K562 (cell line): Measurements from ENCODE around the gene NAB1.

Source experiments
- CTCF ChIP-seq, 3 experiments: IDR thresholded peaks in 2 of 3; conservative IDR thresholded peaks in 1 of 3; 2 replicates each; pipeline ENCODE4 v1.5.1; 2011 to 2012; ENCODE audit warnings: low read length in 3 of 3, mild to moderate bottlenecking in 3 of 3, control low read depth in 2 of 3, improper control_type of control experiment in 1 of 3, inconsistent platforms in 1 of 3, low read depth in 1 of 3, mixed read lengths in 1 of 3, moderate library complexity in 1 of 3; ENCODE audit not compliant: insufficient read depth in 2 of 3
- KLF6 ChIP-seq: fragments of 250-450 bp; sonication (Bioruptor Pico); IDR thresholded peaks from 2 replicates; pipeline ENCODE4 v1.4.0; 2020; ENCODE audit warnings: mild to moderate bottlenecking, moderate library complexity, borderline replicate concordance
- PTRF ChIP-seq: fragments of 450-650 bp; IDR thresholded peaks from 2 replicates; pipeline ENCODE4 v1.6.1; 2016; ENCODE audit warnings: mild to moderate bottlenecking, missing genetic modification characterization, missing compliant biosample characterization
- ZNF707 ChIP-seq: fragments of 250-450 bp; sonication (Bioruptor Pico); conservative IDR thresholded peaks from 2 replicates; pipeline ENCODE4 v1.8.0; 2022; ENCODE audit warnings: inconsistent platforms, mild to moderate bottlenecking, moderate library complexity
- TF ChIP-seq, protein P1 (sequence below), 2 experiments: fragments of 200-800 bp in 1 of 2; sonication (Bioruptor generic) in 1 of 2; sonication (generic) in 1 of 2; formaldehyde crosslinking in 1 of 2; IDR thresholded peaks in 1 of 2; conservative IDR thresholded peaks in 1 of 2; 2 replicates each; pipeline versions ENCODE4 v1.5.0 to v1.6.1; 2016 to 2020; ENCODE audit warnings: missing compliant biosample characterization in 1 of 2, missing genetic modification characterization in 1 of 2, missing genetic modification reagents in 1 of 2

DNA sequence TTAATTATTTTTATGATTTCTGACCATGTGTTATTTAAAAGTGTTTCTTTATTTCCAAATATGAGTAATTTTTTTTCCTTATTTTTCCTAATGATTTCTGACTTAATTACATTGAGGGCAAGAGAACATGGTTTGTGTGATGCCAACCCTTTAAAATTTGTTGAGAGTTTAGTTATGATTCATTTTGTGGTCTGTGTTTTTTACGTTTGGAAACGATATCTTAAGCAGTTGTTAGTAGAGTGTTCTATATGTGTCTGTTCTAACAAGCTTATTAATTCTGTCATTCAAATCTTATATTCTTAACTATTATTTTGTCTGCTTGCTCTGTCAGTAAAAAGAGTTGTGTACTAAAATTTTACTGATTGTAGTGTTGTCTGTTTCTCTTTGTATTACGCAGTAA is 15.0 kb downstream of the NAB1 start:
- no peak for TF ChIP-seq PTRF (tag)
- TF ChIP-seq, protein P1, sequence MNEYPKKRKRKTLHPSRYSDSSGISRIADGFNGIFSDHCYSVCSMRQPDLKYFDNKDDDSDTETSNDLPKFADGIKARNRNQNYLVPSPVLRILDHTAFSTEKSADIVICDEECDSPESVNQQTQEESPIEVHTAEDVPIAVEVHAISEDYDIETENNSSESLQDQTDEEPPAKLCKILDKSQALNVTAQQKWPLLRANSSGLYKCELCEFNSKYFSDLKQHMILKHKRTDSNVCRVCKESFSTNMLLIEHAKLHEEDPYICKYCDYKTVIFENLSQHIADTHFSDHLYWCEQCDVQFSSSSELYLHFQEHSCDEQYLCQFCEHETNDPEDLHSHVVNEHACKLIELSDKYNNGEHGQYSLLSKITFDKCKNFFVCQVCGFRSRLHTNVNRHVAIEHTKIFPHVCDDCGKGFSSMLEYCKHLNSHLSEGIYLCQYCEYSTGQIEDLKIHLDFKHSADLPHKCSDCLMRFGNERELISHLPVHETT (CRISPR knock-in tag; conservative IDR thresholded peaks at IDR 0.05 in 1 of 2, IDR thresholded peaks at IDR 0.05 in 1 of 2) = no peak
- TF ChIP-seq CTCF (IDR thresholded peaks at IDR 0.05 in 2 of 3, conservative IDR thresholded peaks at IDR 0.05 in 1 of 3; ENCODE audit: insufficient read depth in 2 of 3, low read depth in 1 of 3, low read length in 3 of 3) = no peak
- TF ChIP-seq KLF6 (CRISPR knock-in tag) = no peak
- TF ChIP-seq ZNF707 (CRISPR knock-in tag) = no peak
